D721Med (cell line): ENCODE measurements around the gene RNF149.
"Not testable (repeated sequence)": the region's sequence is repeated elsewhere in the genome, so short reads cannot be mapped to it uniquely, and the experiment has no call there.

Source experiments
- DNase-seq: peaks from one replicate; pipeline ENCODE4 v3.0.0; 2011; ENCODE audit warnings: low spot score; ENCODE audit not compliant: insufficient read length
- FAIRE-seq: peaks from 2 replicates; lab custom pipeline; 2011; peaks lifted over from hg19 to GRCh38; lab: Jason Lieb, UNC
- CTCF ChIP-seq: IDR thresholded peaks from 2 replicates; pipeline ENCODE4 v1.5.1; 2012; ENCODE audit warnings: mild to moderate bottlenecking, control low read depth; ENCODE audit not compliant: insufficient read depth; ENCODE audit errors: missing control alignments

RNF149 gene

GRCh38 chr2:101330253-101330933 lies 21.9 kb upstream of the RNF149 start:
- TF ChIP-seq CTCF, result no peak
- no peak for DNase-seq
- no peak for FAIRE-seq

- no peak for FAIRE-seq
- TF ChIP-seq CTCF, result no peak
- DNase-seq, result no peak
Observed at GRCh38 chr2:101329026-101329425, 20.5 kb upstream of the RNF149 start.

GRCh38 chr2:101328474-101329007 lies 20.0 kb upstream of the RNF149 start:
- no peak for TF ChIP-seq CTCF
- no peak for FAIRE-seq
- DNase-seq, result no peak

GRCh38 chr2:101327863-101328394 lies 19.4 kb upstream of the RNF149 start:
- FAIRE-seq (no peak), DNase-seq (no peak)
- TF ChIP-seq CTCF, result no peak

- DNase-seq (no peak), FAIRE-seq (no peak)
- no peak for TF ChIP-seq CTCF
Observed at GRCh38 chr2:101325425-101325824, 16.9 kb upstream of the RNF149 start.

- DNase-seq, FAIRE-seq: not testable (repeated sequence)
Observed at GRCh38 chr2:101316568-101316967, 8.1 kb upstream of the RNF149 start.

GRCh38 chr2:101311696-101312017 lies 3.2 kb upstream of the RNF149 start:
- FAIRE-seq (no peak), DNase-seq (no peak)
- no peak for TF ChIP-seq CTCF
